ENCODE results near the gene CHL1. TPM values are rescaled to one million over a fixed set of nuclear protein-coding genes. Genes with fewer than 3 reads are reported as not detected.

Gene CHL1
- total and polyA plus RNA-seq, 2 experiments from 2014 or later: 1.4 to 1.9 TPM

GRCh38 chr3:217099-217813, 20.7 kb downstream of the CHL1 start:
- H3K4me2 ChIP-seq: no peak overlapping the region
- H3K9me2 ChIP-seq (ENCODE audit: insufficient read depth): peaks cover 10% of the 10 kb centered on the region
- no peaks in the 10 kb centered on the region for H3K27me3 ChIP-seq (ENCODE audit: insufficient read depth)
- DNase-seq (ENCODE audit: low spot score) (no peak), ATAC-seq (no peak)
- peaks cover 27% of the 10 kb centered on the region for H3K36me3 Mint-ChIP-seq (ENCODE audit: low read depth)
- no peak overlapping the region for H3K4me3 ChIP-seq
- no peaks in the 10 kb centered on the region for H3K4me1 ChIP-seq (ENCODE audit: insufficient read depth)
- no peaks in the 10 kb centered on the region for H3K27me3 Mint-ChIP-seq (ENCODE audit: insufficient read depth, low read depth, poor library complexity)
- H3K36me3 ChIP-seq (ENCODE audit: insufficient read depth): no peaks in the 10 kb centered on the region
- H3F3A ChIP-seq (replicated peaks; ENCODE audit: low read depth): no peaks in the 10 kb centered on the region
- H2AFZ ChIP-seq: no peak overlapping the region
- no peaks in the 10 kb centered on the region for H3K79me2 ChIP-seq (replicated peaks; ENCODE audit: insufficient read depth)
- no peaks in the 10 kb centered on the region for H3K4me1 Mint-ChIP-seq
- TF ChIP-seq EZH2phosphoT487 (IDR thresholded peaks at IDR 0.05; ENCODE audit: unreplicated experiment) (no peak), ZNF331 (CRISPR knock-in tag; IDR thresholded peaks at IDR 0.05; ENCODE audit: low read depth) (no peak), NANOG (IDR thresholded peaks at IDR 0.05; ENCODE audit: borderline replicate concordance) (no peak), STAT1 (IDR thresholded peaks at IDR 0.05; ENCODE audit: unreplicated experiment) (no peak), JUNB (IDR thresholded peaks at IDR 0.05; ENCODE audit: unreplicated experiment) (no peak), ETS1 (IDR thresholded peaks at IDR 0.05) (no peak), CTCF (conservative IDR thresholded peaks at IDR 0.05; ENCODE audit: low read depth in 2 of 2) (no peak), CREB1 (CRISPR knock-in tag; IDR thresholded peaks at IDR 0.05; ENCODE audit: low read depth) (no peak), ZNF462 (CRISPR knock-in tag; IDR thresholded peaks at IDR 0.05) (no peak), EZH2 (IDR thresholded peaks at IDR 0.05; ENCODE audit: low read depth, unreplicated experiment) (no peak), ZNF114 (CRISPR knock-in tag; IDR thresholded peaks at IDR 0.05) (no peak), POLR2AphosphoS5 (IDR thresholded peaks at IDR 0.05; ENCODE audit: low read depth) (no peak), REST (IDR thresholded peaks at IDR 0.05; ENCODE audit: unreplicated experiment) (no peak)
- H3K27ac ChIP-seq (ENCODE audit: low read depth): no peak overlapping the region
- peaks cover 96% of the 10 kb centered on the region for H3K9me3 Mint-ChIP-seq
- H4K20me1 ChIP-seq (replicated peaks; ENCODE audit: insufficient read depth): no peaks in the 10 kb centered on the region
- H3K27ac Mint-ChIP-seq: no peak overlapping the region
- H3K4me3 Mint-ChIP-seq: no peak overlapping the region
